HG03342 (cell line): ENCODE data around the gene RASD2.

Experiments
- ATAC-seq: cut with Tn5 transposase; IDR thresholded peaks from one replicate; pipeline ENCODE4 v1.9.1; 2021; ENCODE audit warnings: mild to moderate bottlenecking, moderate library complexity; ENCODE audit not compliant: unreplicated experiment

RASD2 gene

GRCh38 chr22:35539487-35539886 is 1.1 kb upstream of the RASD2 start:
- no peak for ATAC-seq

GRCh38 chr22:35539910-35540594 is 579 bp upstream of the RASD2 start:
- no peak for ATAC-seq

- no peak for ATAC-seq
Measured at GRCh38 chr22:35541254-35541748, 670 bp downstream of the RASD2 start.

- no peak for ATAC-seq
Measured at GRCh38 chr22:35542157-35542938, 1.7 kb downstream of the RASD2 start.

- no peak for ATAC-seq
Measured at GRCh38 chr22:35542939-35543516, 2.4 kb downstream of the RASD2 start.

- no peak for ATAC-seq
Measured at GRCh38 chr22:35543702-35544101, 3.1 kb downstream of the RASD2 start.

- no peak for ATAC-seq
Measured at GRCh38 chr22:35544189-35544588, 3.6 kb downstream of the RASD2 start.

GRCh38 chr22:35544827-35545226 is 4.2 kb downstream of the RASD2 start:
- ATAC-seq: no peak

GRCh38 chr22:35546886-35547285 is 6.3 kb downstream of the RASD2 start:
- ATAC-seq: no peak

- ATAC-seq: no peak
Measured at GRCh38 chr22:35547987-35548721, 7.5 kb downstream of the RASD2 start.

- no peak for ATAC-seq
Measured at GRCh38 chr22:35548722-35549112, 8.1 kb downstream of the RASD2 start.

- ATAC-seq: no peak
Measured at GRCh38 chr22:35549328-35549727, 8.7 kb downstream of the RASD2 start.

GRCh38 chr22:35551549-35552177 is 11.0 kb downstream of the RASD2 start:
- no peak for ATAC-seq

- no peak for ATAC-seq
Measured at GRCh38 chr22:35552196-35552842, 11.7 kb downstream of the RASD2 start.

- no peak for ATAC-seq
Measured at GRCh38 chr22:35552846-35553245, 12.2 kb downstream of the RASD2 start.

- no peak for ATAC-seq
Measured at GRCh38 chr22:35553341-35553740, 12.7 kb downstream of the RASD2 start.

- ATAC-seq: no peak
Measured at GRCh38 chr22:35554297-35554845, 13.7 kb downstream of the RASD2 start.

- no peak for ATAC-seq
Measured at GRCh38 chr22:35555483-35555890, 14.9 kb downstream of the RASD2 start.

- ATAC-seq: no peak
Measured at GRCh38 chr22:35555946-35556547, 15.4 kb downstream of the RASD2 start.

GRCh38 chr22:35556666-35557065 is 16.0 kb downstream of the RASD2 start:
- ATAC-seq: no peak
